ENCODE results near the gene TSPAN3. TPM values are rescaled to one million over a fixed set of nuclear protein-coding genes. Genes with fewer than 3 reads are reported as not detected.

Gene TSPAN3
- total RNA-seq, 1 donor from 2014 or later, result 113 TPM

DNA sequence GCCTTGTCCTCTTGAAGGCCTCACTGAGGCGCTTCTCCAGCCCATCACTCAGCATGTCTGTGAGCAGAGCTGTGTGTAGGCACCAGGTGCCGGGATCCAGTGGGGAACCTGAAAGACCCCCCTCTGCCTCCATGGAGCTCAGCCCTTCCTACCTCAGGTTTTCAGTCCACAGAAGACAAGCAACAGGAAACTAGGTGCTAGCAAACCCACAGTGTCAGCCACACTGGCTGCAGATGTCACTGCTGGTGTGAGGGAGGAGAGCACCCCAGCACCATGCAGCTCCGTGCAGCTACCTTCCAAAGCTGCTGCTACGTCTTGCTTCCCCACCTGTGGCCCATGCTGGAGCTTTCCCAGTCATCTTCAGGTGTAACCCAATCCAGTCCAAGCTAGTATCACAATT, 58.0 kb downstream of the TSPAN3 start:
- Mint-ChIP-seq H3K36me3 (ENCODE audit: low read depth) (peaks cover 7% of the 10 kb centered on the region), H3K9me3 (no peaks in the 10 kb centered on the region)

DNA sequence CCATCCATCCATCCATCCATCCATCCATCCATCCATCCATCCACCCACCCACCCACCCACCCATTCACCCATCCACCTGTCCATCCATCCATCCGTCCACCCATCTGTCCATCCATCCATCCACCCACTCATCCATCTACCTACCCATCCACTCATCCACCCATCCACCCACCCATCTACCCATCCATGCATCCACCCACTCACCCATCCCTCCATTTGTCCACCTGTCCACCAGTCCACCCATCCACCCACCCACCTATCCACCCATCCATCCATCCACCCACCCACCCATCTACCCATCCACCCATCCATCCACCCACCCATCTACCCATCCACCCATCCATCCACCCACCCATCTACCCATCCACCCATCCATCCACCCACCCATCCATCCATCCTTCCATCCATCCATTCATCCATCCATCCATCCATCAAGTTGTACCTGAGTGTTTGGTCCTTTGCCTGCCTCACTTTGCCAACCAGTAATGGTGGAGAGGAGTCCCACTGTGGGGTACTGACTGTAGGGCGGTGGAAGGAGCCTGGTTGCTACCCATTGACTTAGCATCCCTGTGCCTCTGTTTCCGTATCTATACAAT, 58.7 kb downstream of the TSPAN3 start:
- no peaks in the 10 kb centered on the region for H3K9me3 Mint-ChIP-seq
- ATAC-seq (ENCODE audit: low read depth) (no peak), DNase-seq (no peak)
- peak overlapping the region; percentile 53 for H3K27ac Mint-ChIP-seq
- CTCF ChIA-PET, result interaction anchor here (1.0 to 1.3 kb wide), 2 partner anchors 11 to 14 kb away, joined by 3 to 9 read pairs; no protein-coding TSS in a partner anchor
- H3K4me1 Mint-ChIP-seq, result peaks cover 70% of the 10 kb centered on the region
- H3K36me3 Mint-ChIP-seq (ENCODE audit: low read depth), result peaks cover 6% of the 10 kb centered on the region
- H3K4me3 Mint-ChIP-seq, result no peak overlapping the region
- POLR2A ChIA-PET, result no interaction called here
- H3K27me3 Mint-ChIP-seq, result no peaks in the 10 kb centered on the region
- intact Hi-C loops (cut with micrococcal nuclease), result no loop called here
- TF ChIP-seq, protein P1, sequence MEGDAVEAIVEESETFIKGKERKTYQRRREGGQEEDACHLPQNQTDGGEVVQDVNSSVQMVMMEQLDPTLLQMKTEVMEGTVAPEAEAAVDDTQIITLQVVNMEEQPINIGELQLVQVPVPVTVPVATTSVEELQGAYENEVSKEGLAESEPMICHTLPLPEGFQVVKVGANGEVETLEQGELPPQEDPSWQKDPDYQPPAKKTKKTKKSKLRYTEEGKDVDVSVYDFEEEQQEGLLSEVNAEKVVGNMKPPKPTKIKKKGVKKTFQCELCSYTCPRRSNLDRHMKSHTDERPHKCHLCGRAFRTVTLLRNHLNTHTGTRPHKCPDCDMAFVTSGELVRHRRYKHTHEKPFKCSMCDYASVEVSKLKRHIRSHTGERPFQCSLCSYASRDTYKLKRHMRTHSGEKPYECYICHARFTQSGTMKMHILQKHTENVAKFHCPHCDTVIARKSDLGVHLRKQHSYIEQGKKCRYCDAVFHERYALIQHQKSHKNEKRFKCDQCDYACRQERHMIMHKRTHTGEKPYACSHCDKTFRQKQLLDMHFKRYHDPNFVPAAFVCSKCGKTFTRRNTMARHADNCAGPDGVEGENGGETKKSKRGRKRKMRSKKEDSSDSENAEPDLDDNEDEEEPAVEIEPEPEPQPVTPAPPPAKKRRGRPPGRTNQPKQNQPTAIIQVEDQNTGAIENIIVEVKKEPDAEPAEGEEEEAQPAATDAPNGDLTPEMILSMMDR (IDR thresholded peaks at IDR 0.05), result no peak

More for the DNA sequence above, 58.0 kb downstream of the TSPAN3 start:
- ChIA-PET POLR2A (interaction anchor here (0.5 to 0.6 kb wide), 2 partner anchors 11 to 106 kb away, joined by 3 to 6 read pairs; no protein-coding TSS in a partner anchor), CTCF (interaction anchor here (1.0 to 2.3 kb wide), 2 partner anchors 12 to 15 kb away, joined by 3 to 9 read pairs; no protein-coding TSS in a partner anchor)
- Mint-ChIP-seq H3K27me3 (no peaks in the 10 kb centered on the region), H3K27ac (peak overlapping the region; percentile 53), H3K4me1 (peaks cover 70% of the 10 kb centered on the region), H3K4me3 (peak overlapping the region; percentile 53)
- no peak for DNase-seq
- TF ChIP-seq, protein P1 (IDR thresholded peaks at IDR 0.05), result no peak
- intact Hi-C loops (cut with micrococcal nuclease), result no loop called here
- no peak for ATAC-seq (ENCODE audit: low read depth)

DNA sequence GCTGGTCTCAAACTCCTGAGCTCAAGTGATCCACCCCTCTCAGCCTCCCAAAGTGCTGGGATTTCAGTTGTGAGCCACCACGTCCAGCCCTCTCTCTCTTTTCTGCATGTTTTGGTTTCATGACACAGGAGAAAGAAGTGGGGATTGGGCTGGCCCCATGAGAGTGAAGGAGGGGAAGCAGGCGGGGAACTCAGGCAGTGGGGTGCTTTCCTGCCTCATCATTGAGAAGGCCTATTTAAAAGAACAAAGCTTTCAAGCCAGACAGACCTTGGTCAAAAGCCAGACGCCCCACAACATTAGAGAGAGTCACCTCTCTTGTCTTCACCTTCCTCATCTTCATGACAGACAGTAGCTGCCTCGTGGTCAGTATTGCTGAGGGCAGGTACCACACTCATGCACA, 60.1 kb downstream of the TSPAN3 start:
- intact Hi-C loops (cut with micrococcal nuclease), result loop anchor here (1.0 kb wide), 2 partner anchors 8 to 16 kb away; partner anchors contain the start of gene PSTPIP1
- peaks cover 73% of the 10 kb centered on the region for H3K4me1 Mint-ChIP-seq
- H3K27ac Mint-ChIP-seq, result peak overlapping the region; percentile 36
- ChIA-PET POLR2A (interaction anchor here (0.8 to 0.9 kb wide), 2 partner anchors 9 to 16 kb away, joined by 3 to 4 read pairs; partner anchors contain the start of gene PSTPIP1), CTCF (interaction anchor here (1.3 kb wide), 1 partner anchor 13 kb away, joined by 9 read pairs; no protein-coding TSS in a partner anchor)
- TF ChIP-seq, protein P1 (IDR thresholded peaks at IDR 0.05), result no peak
- ATAC-seq (ENCODE audit: low read depth) (no peak), DNase-seq (no peak)
- H3K36me3 Mint-ChIP-seq (ENCODE audit: low read depth), result peaks cover 13% of the 10 kb centered on the region
- H3K4me3 Mint-ChIP-seq, result no peak overlapping the region
- no peaks in the 10 kb centered on the region for H3K27me3 Mint-ChIP-seq
- no peaks in the 10 kb centered on the region for H3K9me3 Mint-ChIP-seq

DNA sequence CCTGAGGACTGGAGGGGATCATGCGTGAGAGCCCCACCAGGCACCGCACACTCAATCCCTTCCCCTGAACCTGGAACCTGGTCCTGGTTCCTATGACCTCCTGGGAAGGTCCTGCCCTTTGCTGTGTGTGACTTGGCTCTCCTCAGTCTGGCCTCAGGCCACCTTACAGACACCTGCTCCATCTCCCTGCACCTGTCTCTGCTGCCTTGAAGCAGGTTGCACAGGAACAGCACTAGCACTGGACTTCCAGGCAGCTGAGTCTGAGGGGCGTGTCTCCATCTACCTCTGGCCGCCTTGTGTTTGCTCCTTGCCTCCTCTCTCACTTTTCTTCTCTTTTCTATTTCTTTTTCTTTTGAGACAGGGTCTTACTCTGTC, 60.6 kb downstream of the TSPAN3 start:
- Mint-ChIP-seq H3K36me3 (ENCODE audit: low read depth) (peaks cover 13% of the 10 kb centered on the region), H3K4me3 (no peak overlapping the region), H3K9me3 (no peaks in the 10 kb centered on the region), H3K4me1 (peaks cover 69% of the 10 kb centered on the region), H3K27me3 (no peaks in the 10 kb centered on the region), H3K27ac (peak overlapping the region; percentile 36)
- ATAC-seq (ENCODE audit: low read depth) (no peak), DNase-seq (no peak)
- TF ChIP-seq, protein P1 (IDR thresholded peaks at IDR 0.05), result no peak
- intact Hi-C loops (cut with micrococcal nuclease), result no loop called here
- ChIA-PET POLR2A (interaction anchor here (1.3 kb wide), 1 partner anchor 15 kb away, joined by 3 read pairs; the partner anchor contains the start of gene PSTPIP1), CTCF (no interaction called here)

DNA sequence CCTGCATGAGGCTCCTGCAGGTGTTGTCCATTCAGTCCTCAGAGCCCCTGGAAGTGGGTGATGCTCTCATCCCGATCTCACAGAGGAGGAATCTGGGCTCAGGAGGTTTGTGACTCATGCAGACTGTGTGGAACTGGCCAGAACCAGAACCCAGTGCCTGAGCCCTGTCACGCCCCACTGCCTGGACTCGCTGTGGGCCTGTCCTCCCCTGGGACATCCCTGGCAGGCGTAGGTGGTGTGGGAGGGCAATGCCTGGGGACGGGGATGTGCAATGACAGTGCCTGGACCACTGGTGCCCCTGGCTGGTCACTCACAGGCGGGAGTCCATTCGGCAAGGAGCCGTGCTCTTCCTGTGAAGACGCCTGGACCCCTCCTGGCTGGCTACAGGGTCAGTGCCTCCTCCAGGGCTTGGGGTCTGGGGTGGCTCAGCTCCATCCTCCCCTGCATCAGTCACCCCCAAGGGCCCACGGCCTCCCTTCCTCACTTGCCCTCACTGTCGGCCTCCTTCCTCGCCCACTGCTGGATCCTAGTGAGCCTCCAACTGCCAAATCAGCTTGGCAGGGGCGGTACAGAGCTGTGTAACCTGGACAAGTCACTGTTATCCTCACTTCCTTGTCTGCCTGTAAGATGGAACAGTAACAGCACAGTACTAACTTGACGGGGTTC, 61.1 kb downstream of the TSPAN3 start:
- H3K27me3 Mint-ChIP-seq, result no peaks in the 10 kb centered on the region
- intact Hi-C loops (cut with micrococcal nuclease), result no loop called here
- peaks cover 13% of the 10 kb centered on the region for H3K36me3 Mint-ChIP-seq (ENCODE audit: low read depth)
- no peak overlapping the region for H3K4me3 Mint-ChIP-seq
- H3K27ac Mint-ChIP-seq, result peak overlapping the region; percentile 36
- ChIA-PET POLR2A (interaction anchor here (1.3 kb wide), 1 partner anchor 15 kb away, joined by 3 read pairs; the partner anchor contains the start of gene PSTPIP1), CTCF (no interaction called here)
- DNase-seq (no peak), ATAC-seq (ENCODE audit: low read depth) (no peak)
- H3K9me3 Mint-ChIP-seq, result no peaks in the 10 kb centered on the region
- peaks cover 64% of the 10 kb centered on the region for H3K4me1 Mint-ChIP-seq
- TF ChIP-seq, protein P1 (IDR thresholded peaks at IDR 0.05), result no peak

Measured in activated B cell treated with CpG ODN at 0.5 μM for 24 hours (primary cell).